Prostate gland (tissue), 2 donors: Measurements from ENCODE around the gene FAM114A2. TPM values are rescaled to one million over a fixed set of nuclear protein-coding genes. Genes with fewer than 3 reads are reported as not detected.
"Not testable (repeated sequence)": the region's sequence is repeated elsewhere in the genome, so short reads cannot be mapped to it uniquely, and the experiment has no call there.

Experiments used
- DNase-seq: peaks from one replicate; pipeline ENCODE4 v3.0.0-alpha.2; 2019; ENCODE audit warnings: low spot score
- H3K27ac ChIP-seq, 2 donors: fragments of 200-600 bp; sonication (generic); 2 replicates each; pipeline ENCODE4 v1.5.1; 2017 to 2019
- H3K27me3 ChIP-seq: fragments of 200-600 bp; sonication (generic); replicated peaks from 2 replicates; pipeline ENCODE4 v1.5.1; 2019; ENCODE audit not compliant: insufficient read depth
- H3K36me3 ChIP-seq, 2 donors: fragments of 200-600 bp; sonication (generic); 1 replicate in 1 of 2; 2 replicates in 1 of 2; pipeline versions ENCODE4 v1.5.1 to v1.8.1; 2017 to 2019
- H3K4me1 ChIP-seq: fragments of 200-600 bp; sonication (generic); replicated peaks from 2 replicates; pipeline ENCODE4 v1.5.1; 2019
- H3K4me3 ChIP-seq, 2 donors: fragments of 200-600 bp; sonication (generic); 2 replicates each; pipeline ENCODE4 v1.5.1; 2017 to 2019
- H3K9me3 ChIP-seq: fragments of 200-600 bp; sonication (generic); 2 replicates; pipeline ENCODE4 v1.5.1; 2017
- CTCF ChIP-seq, 4 experiments: fragments of 200-600 bp in 2 of 4; fragments of 450-650 bp in 2 of 4; sonication (generic) in 2 of 4; IDR thresholded peaks; 1 replicate in 3 of 4; 2 replicates in 1 of 4; pipeline ENCODE4 v1.5.1; 2016 to 2019; ENCODE audit warnings: antibody characterized with exemption in 4 of 4, mild to moderate bottlenecking in 2 of 4, moderate library complexity in 2 of 4
- POLR2A ChIP-seq: fragments of 450-650 bp; IDR thresholded peaks from one replicate; pipeline ENCODE4 v1.6.1; 2016; ENCODE audit warnings: antibody characterized with exemption, mild to moderate bottlenecking
- POLR2AphosphoS5 ChIP-seq: sonication (generic); formaldehyde crosslinking; IDR thresholded peaks from one replicate; pipeline ENCODE4 v1.6.1; 2017; ENCODE audit warnings: antibody characterized with exemption
- WGBS: methylation state at CpG from one replicate; pipeline ENCODE4 v1.1.5; 2018; 5-methylcytosine and 5-hydroxymethylcytosine counted together
- intact Hi-C: fragments of 100-400 bp; cut with DNase I; formaldehyde crosslinking; loops from one replicate; pipeline ENCODE4 v1.14.2; 2022
- total RNA-seq, 2 donors: library from RNA; depleted of rRNA; stranded (reverse); fragments of >200 nt; gene quantifications; one replicate each; pipeline ENCODE4 v1.1.0, GENCODE V29; 2016

Gene FAM114A2
- total RNA-seq, 2 donors from 2014 or later: 13.8 to 24.2 TPM

GRCh38 chr5:154072414-154073171, 33.9 kb upstream of the FAM114A2 start:
- Histone ChIP-seq H3K27me3 (no peaks in the 10 kb centered on the region), H3K36me3 (no peaks in the 10 kb centered on the region), H3K4me3 (no peak overlapping the region), H3K4me1 (no peaks in the 10 kb centered on the region), H3K9me3 (no peaks in the 10 kb centered on the region), H3K27ac (no peak overlapping the region)
- intact Hi-C loops: loop anchor here (1.0 kb wide), 2 partner anchors 108 to 333 kb away; no protein-coding TSS in a partner anchor
- TF ChIP-seq POLR2A (no peak), CTCF (IDR thresholded peaks at IDR 0.05) (peak; percentile 86 to 93 (median 92)), POLR2AphosphoS5 (peak; percentile 27)
- 33% methylated on average over 18 of the region's 18 CpGs for WGBS
- DNase-seq: peak; percentile 64

GRCh38 chr5:154071799-154072413, 33.2 kb upstream of the FAM114A2 start:
- Histone ChIP-seq H3K4me1 (no peaks in the 10 kb centered on the region), H3K9me3 (no peaks in the 10 kb centered on the region), H3K27me3 (no peaks in the 10 kb centered on the region), H3K36me3 (no peaks in the 10 kb centered on the region), H3K27ac (no peak overlapping the region), H3K4me3 (no peak overlapping the region)
- 64% methylated on average over 2 of the region's 2 CpGs for WGBS
- TF ChIP-seq POLR2AphosphoS5: no peak
- no peak for TF ChIP-seq CTCF (IDR thresholded peaks at IDR 0.05)
- TF ChIP-seq POLR2A: no peak
- intact Hi-C loops: loop anchor here (1.0 to 2.0 kb wide), 3 partner anchors 65 to 333 kb away; no protein-coding TSS in a partner anchor
- DNase-seq: no peak

GRCh38 chr5:154069854-154070253, 31.1 kb upstream of the FAM114A2 start:
- 74% methylated on average over 5 of the region's 5 CpGs for WGBS
- not testable (repeated sequence) for H3K9me3 ChIP-seq, H3K4me1 ChIP-seq, H3K36me3 ChIP-seq, DNase-seq, H3K27me3 ChIP-seq, H3K27ac ChIP-seq, H3K4me3 ChIP-seq
- intact Hi-C loops: loop anchor here (2.0 kb wide), 1 partner anchor 67 kb away; no protein-coding TSS in a partner anchor

- no peak for DNase-seq
Observed at GRCh38 chr5:154065971-154066370, 27.3 kb upstream of the FAM114A2 start.

GRCh38 chr5:154063372-154063771, 24.7 kb upstream of the FAM114A2 start:
- no peak for DNase-seq
- H3K27me3 ChIP-seq: no peaks in the 10 kb centered on the region
- no peak for TF ChIP-seq POLR2A
- TF ChIP-seq CTCF (IDR thresholded peaks at IDR 0.05): no peak
- no peak for TF ChIP-seq POLR2AphosphoS5
- H3K4me3 ChIP-seq: no peak overlapping the region
- intact Hi-C loops: no loop called here
- H3K9me3 ChIP-seq: no peaks in the 10 kb centered on the region
- H3K27ac ChIP-seq: no peak overlapping the region
- no peaks in the 10 kb centered on the region for H3K36me3 ChIP-seq
- H3K4me1 ChIP-seq: no peaks in the 10 kb centered on the region

More at GRCh38 chr5:154065971-154066370, 27.3 kb upstream of the FAM114A2 start:
- H3K27me3 ChIP-seq: no peaks in the 10 kb centered on the region
- intact Hi-C loops: no loop called here
- no peaks in the 10 kb centered on the region for H3K36me3 ChIP-seq
- no peak overlapping the region for H3K27ac ChIP-seq
- no peak overlapping the region for H3K4me3 ChIP-seq
- no peaks in the 10 kb centered on the region for H3K9me3 ChIP-seq
- TF ChIP-seq CTCF (IDR thresholded peaks at IDR 0.05): no peak
- TF ChIP-seq POLR2AphosphoS5: no peak
- TF ChIP-seq POLR2A: no peak
- H3K4me1 ChIP-seq: no peaks in the 10 kb centered on the region
